ENCODE results near the gene LIN28B. TPM values are rescaled to one million over a fixed set of nuclear protein-coding genes. Genes with fewer than 3 reads are reported as not detected.
A peak's percentile ranks its signal among the peaks of the same experiment; 100 is the strongest.
"Not testable (repeated sequence)": the region's sequence is repeated elsewhere in the genome, so short reads cannot be mapped to it uniquely, and the experiment has no call there.

The LIN28B gene
- total RNA-seq, 1 experiment from 2014 or later: 21.6 TPM

- Histone ChIP-seq H3K4me3 (ENCODE audit: low read depth, low read length, poor library complexity, severe bottlenecking) (no peak overlapping the region), H3K27ac (ENCODE audit: low read depth, low read length, poor library complexity, severe bottlenecking) (no peak overlapping the region), H3K27me3 (replicated peaks; ENCODE audit: insufficient read depth, low read depth, low read length, poor library complexity) (no peaks in the 10 kb centered on the region), H3K9me3 (ENCODE audit: low read depth, low read length, poor library complexity, severe bottlenecking) (no peaks in the 10 kb centered on the region), H3K36me3 (ENCODE audit: insufficient read depth, low read length, poor library complexity, severe bottlenecking) (no peaks in the 10 kb centered on the region), H3K4me1 (ENCODE audit: insufficient read depth, low read length, poor library complexity, severe bottlenecking) (no peaks in the 10 kb centered on the region)
- CTCF ChIA-PET: no interaction called here
- TF ChIP-seq EZH2 (IDR thresholded peaks at IDR 0.05; ENCODE audit: borderline replicate concordance, low read depth, low read length, poor library complexity, severe bottlenecking) (no peak), CTCF (conservative IDR thresholded peaks at IDR 0.05; ENCODE audit: low read depth, low read length) (no peak)
- DNase-seq (ENCODE audit: low spot score): no peak
- BruUV-seq (replicated peaks): no TSS peak
- POLR2A ChIA-PET (ENCODE audit: low non-redundant PET): no interaction called here
- intact Hi-C loops (cut with micrococcal nuclease; ENCODE audit: unreplicated experiment): no loop called here
Observed at GRCh38 chr6:105005451-105005850, 48.5 kb downstream of the LIN28B start.

GRCh38 chr6:105013459-105013858 lies 56.6 kb downstream of the LIN28B start:
- H3K9me3 ChIP-seq (ENCODE audit: low read depth, low read length, poor library complexity, severe bottlenecking); H3K36me3 ChIP-seq (ENCODE audit: insufficient read depth, low read length, poor library complexity, severe bottlenecking); BruUV-seq (replicated peaks); DNase-seq (ENCODE audit: low spot score); H3K27ac ChIP-seq (ENCODE audit: low read depth, low read length, poor library complexity, severe bottlenecking); H3K27me3 ChIP-seq (replicated peaks; ENCODE audit: insufficient read depth, low read depth, low read length, poor library complexity); H3K4me3 ChIP-seq (ENCODE audit: low read depth, low read length, poor library complexity, severe bottlenecking); CTCF ChIA-PET; intact Hi-C loops (cut with micrococcal nuclease; ENCODE audit: unreplicated experiment); POLR2A ChIA-PET (ENCODE audit: low non-redundant PET): not testable (repeated sequence)
- peaks cover 11% of the 10 kb centered on the region for H3K4me1 ChIP-seq (ENCODE audit: insufficient read depth, low read length, poor library complexity, severe bottlenecking)

- Histone ChIP-seq H3K9me3 (ENCODE audit: low read depth, low read length, poor library complexity, severe bottlenecking) (no peaks in the 10 kb centered on the region), H3K4me3 (ENCODE audit: low read depth, low read length, poor library complexity, severe bottlenecking) (no peak overlapping the region), H3K36me3 (ENCODE audit: insufficient read depth, low read length, poor library complexity, severe bottlenecking) (no peaks in the 10 kb centered on the region), H3K4me1 (ENCODE audit: insufficient read depth, low read length, poor library complexity, severe bottlenecking) (peaks cover 11% of the 10 kb centered on the region), H3K27me3 (replicated peaks; ENCODE audit: insufficient read depth, low read depth, low read length, poor library complexity) (no peaks in the 10 kb centered on the region), H3K27ac (ENCODE audit: low read depth, low read length, poor library complexity, severe bottlenecking) (no peak overlapping the region)
- intact Hi-C loops (cut with micrococcal nuclease; ENCODE audit: unreplicated experiment): no loop called here
- DNase-seq (ENCODE audit: low spot score): no peak
- BruUV-seq (replicated peaks): no TSS peak
- CTCF ChIA-PET: no interaction called here
- TF ChIP-seq CTCF (conservative IDR thresholded peaks at IDR 0.05; ENCODE audit: low read depth, low read length) (no peak), EZH2 (IDR thresholded peaks at IDR 0.05; ENCODE audit: borderline replicate concordance, low read depth, low read length, poor library complexity, severe bottlenecking) (no peak)
- POLR2A ChIA-PET (ENCODE audit: low non-redundant PET): no interaction called here
Observed at GRCh38 chr6:105014448-105014847, 57.5 kb downstream of the LIN28B start.

- peak overlapping the region; percentile 54 for H3K27ac ChIP-seq (ENCODE audit: low read depth, low read length, poor library complexity, severe bottlenecking)
- POLR2A ChIA-PET (ENCODE audit: low non-redundant PET): interaction anchor here (0.8 kb wide), 1 partner anchor 1605 kb away, joined by 7 read pairs; no protein-coding TSS in a partner anchor
Observed at GRCh38 chr6:105014954-105015353, 58.0 kb downstream of the LIN28B start.

More at GRCh38 chr6:105014954-105015353, 58.0 kb downstream of the LIN28B start:
- no peaks in the 10 kb centered on the region for H3K36me3 ChIP-seq (ENCODE audit: insufficient read depth, low read length, poor library complexity, severe bottlenecking)
- H3K4me1 ChIP-seq (ENCODE audit: insufficient read depth, low read length, poor library complexity, severe bottlenecking): peaks cover 11% of the 10 kb centered on the region
- CTCF ChIA-PET: no interaction called here
- peak; percentile 47 for DNase-seq (ENCODE audit: low spot score)
- no peak overlapping the region for H3K4me3 ChIP-seq (ENCODE audit: low read depth, low read length, poor library complexity, severe bottlenecking)
- intact Hi-C loops (cut with micrococcal nuclease; ENCODE audit: unreplicated experiment): no loop called here
- no peaks in the 10 kb centered on the region for H3K27me3 ChIP-seq (replicated peaks; ENCODE audit: insufficient read depth, low read depth, low read length, poor library complexity)
- TF ChIP-seq CTCF (conservative IDR thresholded peaks at IDR 0.05; ENCODE audit: low read depth, low read length) (no peak), EZH2 (IDR thresholded peaks at IDR 0.05; ENCODE audit: borderline replicate concordance, low read depth, low read length, poor library complexity, severe bottlenecking) (no peak)
- no TSS peak for BruUV-seq (replicated peaks)
- no peaks in the 10 kb centered on the region for H3K9me3 ChIP-seq (ENCODE audit: low read depth, low read length, poor library complexity, severe bottlenecking)
